LoVo (cell line): ENCODE results near the gene TACR2.

ENCODE experiments used
- DNase-seq: peaks from one replicate; pipeline ENCODE4 v3.0.0-alpha.2; 2016; ENCODE audit warnings: low spot score

TACR2 gene

GRCh38 chr10:69372126-69372980, 44.4 kb downstream of the TACR2 start:
- DNase-seq, result no peak

GRCh38 chr10:69367469-69367868, 49.2 kb downstream of the TACR2 start:
- no peak for DNase-seq

GRCh38 chr10:69366738-69367137, 50.0 kb downstream of the TACR2 start:
- no peak for DNase-seq

GRCh38 chr10:69364232-69364940, 52.3 kb downstream of the TACR2 start:
- no peak for DNase-seq

GRCh38 chr10:69363666-69364065, 53.1 kb downstream of the TACR2 start:
- no peak for DNase-seq

- no peak for DNase-seq
These were observed 54.2 kb downstream of the TACR2 start for GRCh38 chr10:69362471-69362954.

GRCh38 chr10:69361303-69361614, 55.5 kb downstream of the TACR2 start:
- no peak for DNase-seq

GRCh38 chr10:69360485-69361302, 56.0 kb downstream of the TACR2 start:
- DNase-seq, result peak; percentile 70

GRCh38 chr10:69359594-69359993, 57.1 kb downstream of the TACR2 start:
- DNase-seq, result no peak

GRCh38 chr10:69359148-69359547, 57.6 kb downstream of the TACR2 start:
- DNase-seq, result no peak

- no peak for DNase-seq
These were observed 58.4 kb downstream of the TACR2 start for GRCh38 chr10:69358148-69358795.

GRCh38 chr10:69356187-69356586, 60.5 kb downstream of the TACR2 start:
- DNase-seq, result no peak

GRCh38 chr10:69353977-69354635, 62.6 kb downstream of the TACR2 start:
- no peak for DNase-seq
